Prostate gland (tissue), 2 donors: Measurements from ENCODE around the gene ZNF624.
A peak's percentile ranks its signal among the peaks of the same experiment; 100 is the strongest.

Source experiments
- POLR2A ChIP-seq: fragments of 450-650 bp; IDR thresholded peaks from one replicate; pipeline ENCODE4 v1.6.1; 2016; ENCODE audit warnings: antibody characterized with exemption, mild to moderate bottlenecking
- POLR2AphosphoS5 ChIP-seq: sonication (generic); formaldehyde crosslinking; IDR thresholded peaks from one replicate; pipeline ENCODE4 v1.6.1; 2017; ENCODE audit warnings: antibody characterized with exemption
- TF ChIP-seq, protein P1 (sequence below), 4 experiments: fragments of 200-600 bp in 2 of 4; fragments of 450-650 bp in 2 of 4; sonication (generic) in 2 of 4; IDR thresholded peaks; 1 replicate in 3 of 4; 2 replicates in 1 of 4; pipeline ENCODE4 v1.5.1; 2016 to 2019; ENCODE audit warnings: antibody characterized with exemption in 4 of 4, mild to moderate bottlenecking in 2 of 4, moderate library complexity in 2 of 4

DNA sequence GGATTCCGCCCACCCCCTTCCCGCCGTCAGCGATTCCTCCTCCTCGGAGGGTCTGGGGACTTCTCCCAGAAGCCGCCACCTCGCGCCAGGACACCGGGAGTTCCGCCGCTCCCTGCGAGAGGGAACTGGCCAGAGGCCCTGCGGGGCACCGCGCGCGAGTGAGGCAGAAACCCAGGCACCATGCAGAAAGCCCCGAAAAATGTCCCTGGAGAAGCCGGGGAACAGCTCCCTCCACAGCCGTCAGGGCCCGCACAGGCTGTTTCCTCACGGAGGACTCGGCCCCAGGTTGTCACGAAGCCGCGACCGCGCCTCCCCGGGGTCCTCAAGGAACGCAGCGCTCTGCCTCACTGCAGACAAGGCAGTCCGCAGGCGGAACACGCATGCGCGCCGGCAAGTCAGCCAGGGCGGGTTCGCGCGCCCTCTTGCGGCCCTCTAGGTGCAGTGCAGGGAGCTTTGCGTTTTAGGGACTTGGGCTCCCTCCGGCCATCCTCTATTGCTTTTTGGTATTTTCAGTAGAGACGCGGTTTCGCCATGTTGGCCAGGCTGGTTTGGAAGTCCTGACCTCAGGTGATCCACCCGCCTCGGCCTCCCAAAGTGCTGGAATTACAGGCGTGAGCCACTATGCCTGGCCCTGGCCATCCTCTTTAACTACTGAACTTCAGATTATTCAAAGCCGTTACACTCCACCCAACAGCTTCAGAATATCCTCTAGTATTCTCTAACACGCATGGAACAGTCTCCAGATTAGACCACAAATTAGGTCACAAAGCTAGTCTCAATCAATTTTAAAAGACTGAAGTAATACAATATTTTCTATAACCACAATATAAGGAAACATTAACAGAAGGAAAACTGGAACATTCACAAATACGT is 64.3 kb downstream of the ZNF624 start:
- TF ChIP-seq POLR2AphosphoS5 (peak; percentile 93), POLR2A (peak; percentile 65)
- TF ChIP-seq, protein P1, sequence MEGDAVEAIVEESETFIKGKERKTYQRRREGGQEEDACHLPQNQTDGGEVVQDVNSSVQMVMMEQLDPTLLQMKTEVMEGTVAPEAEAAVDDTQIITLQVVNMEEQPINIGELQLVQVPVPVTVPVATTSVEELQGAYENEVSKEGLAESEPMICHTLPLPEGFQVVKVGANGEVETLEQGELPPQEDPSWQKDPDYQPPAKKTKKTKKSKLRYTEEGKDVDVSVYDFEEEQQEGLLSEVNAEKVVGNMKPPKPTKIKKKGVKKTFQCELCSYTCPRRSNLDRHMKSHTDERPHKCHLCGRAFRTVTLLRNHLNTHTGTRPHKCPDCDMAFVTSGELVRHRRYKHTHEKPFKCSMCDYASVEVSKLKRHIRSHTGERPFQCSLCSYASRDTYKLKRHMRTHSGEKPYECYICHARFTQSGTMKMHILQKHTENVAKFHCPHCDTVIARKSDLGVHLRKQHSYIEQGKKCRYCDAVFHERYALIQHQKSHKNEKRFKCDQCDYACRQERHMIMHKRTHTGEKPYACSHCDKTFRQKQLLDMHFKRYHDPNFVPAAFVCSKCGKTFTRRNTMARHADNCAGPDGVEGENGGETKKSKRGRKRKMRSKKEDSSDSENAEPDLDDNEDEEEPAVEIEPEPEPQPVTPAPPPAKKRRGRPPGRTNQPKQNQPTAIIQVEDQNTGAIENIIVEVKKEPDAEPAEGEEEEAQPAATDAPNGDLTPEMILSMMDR (IDR thresholded peaks at IDR 0.05): peak; percentile 86 to 98 (median 92)
